Measurements from ENCODE around the gene CSH2. TPM values are rescaled to one million over a fixed set of nuclear protein-coding genes. Genes with fewer than 3 reads are reported as not detected.

Gene CSH2
- total RNA-seq, 1 donor from 2014 or later: not detected

GRCh38 chr17:63834431-63835166 lies 38.9 kb downstream of the CSH2 start:
- peak; percentile 76 to 93 for DNase-seq (ENCODE audit: low read depth in 2 of 2)

- DNase-seq (ENCODE audit: low read depth in 2 of 2): no peak
These were observed 39.6 kb downstream of the CSH2 start for GRCh38 chr17:63833741-63834373.

GRCh38 chr17:63833026-63833740 lies 40.3 kb downstream of the CSH2 start:
- DNase-seq (ENCODE audit: low read depth in 2 of 2): no peak

- DNase-seq (ENCODE audit: low read depth in 2 of 2): no peak
These were observed 41.0 kb downstream of the CSH2 start for GRCh38 chr17:63832455-63832854.

- DNase-seq (ENCODE audit: low read depth in 2 of 2): no peak
These were observed 41.5 kb downstream of the CSH2 start for GRCh38 chr17:63832014-63832413.

DNA sequence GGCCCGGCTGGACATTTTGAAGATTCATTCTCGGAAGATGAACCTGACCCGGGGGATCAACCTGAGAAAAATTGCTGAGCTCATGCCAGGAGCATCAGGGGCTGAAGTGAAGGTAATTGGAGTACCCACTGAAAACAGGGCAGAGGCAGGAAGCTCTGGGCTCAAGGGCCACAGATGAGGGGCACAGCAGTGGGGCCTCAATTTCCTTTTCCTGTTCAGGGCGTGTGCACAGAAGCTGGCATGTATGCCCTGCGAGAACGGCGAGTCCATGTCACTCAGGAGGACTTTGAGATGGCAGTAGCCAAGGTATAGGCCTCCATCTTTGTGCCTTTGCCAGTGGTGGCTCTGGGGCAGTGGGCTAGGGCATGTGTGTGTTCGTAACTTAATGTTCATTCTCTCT lies 42.0 kb downstream of the CSH2 start:
- DNase-seq (ENCODE audit: low read depth in 2 of 2): no peak

DNA sequence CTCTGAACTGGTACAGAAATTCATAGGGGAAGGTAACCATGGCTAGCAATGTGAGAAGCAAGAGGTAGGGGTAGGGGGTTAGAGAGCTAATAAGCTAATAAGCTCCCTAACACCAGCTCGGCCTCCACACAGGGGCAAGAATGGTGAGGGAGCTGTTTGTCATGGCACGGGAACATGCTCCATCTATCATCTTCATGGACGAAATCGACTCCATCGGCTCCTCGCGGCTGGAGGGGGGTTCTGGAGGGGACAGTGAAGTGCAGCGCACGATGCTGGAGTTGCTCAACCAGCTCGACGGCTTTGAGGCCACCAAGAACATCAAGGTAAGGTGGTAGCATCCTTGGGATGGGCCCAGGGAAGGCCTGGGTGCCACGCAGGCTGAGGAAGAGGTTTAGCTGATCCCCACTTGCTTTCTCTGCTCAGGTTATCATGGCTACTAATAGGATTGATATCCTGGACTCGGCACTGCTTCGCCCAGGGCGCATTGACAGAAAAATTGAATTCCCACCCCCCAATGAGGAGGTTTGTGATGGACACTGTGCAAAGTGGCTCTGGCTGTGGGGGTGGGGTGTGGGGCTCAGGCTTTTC lies 42.5 kb downstream of the CSH2 start:
- no peak for DNase-seq (ENCODE audit: low read depth in 2 of 2)

- DNase-seq (ENCODE audit: low read depth in 2 of 2): no peak
These were observed 43.2 kb downstream of the CSH2 start for GRCh38 chr17:63830278-63830677.

GRCh38 chr17:63828936-63829335 lies 44.5 kb downstream of the CSH2 start:
- DNase-seq (ENCODE audit: low read depth in 2 of 2): no peak

GRCh38 chr17:63827801-63828221 lies 45.7 kb downstream of the CSH2 start:
- no peak for DNase-seq (ENCODE audit: low read depth in 2 of 2)

DNA sequence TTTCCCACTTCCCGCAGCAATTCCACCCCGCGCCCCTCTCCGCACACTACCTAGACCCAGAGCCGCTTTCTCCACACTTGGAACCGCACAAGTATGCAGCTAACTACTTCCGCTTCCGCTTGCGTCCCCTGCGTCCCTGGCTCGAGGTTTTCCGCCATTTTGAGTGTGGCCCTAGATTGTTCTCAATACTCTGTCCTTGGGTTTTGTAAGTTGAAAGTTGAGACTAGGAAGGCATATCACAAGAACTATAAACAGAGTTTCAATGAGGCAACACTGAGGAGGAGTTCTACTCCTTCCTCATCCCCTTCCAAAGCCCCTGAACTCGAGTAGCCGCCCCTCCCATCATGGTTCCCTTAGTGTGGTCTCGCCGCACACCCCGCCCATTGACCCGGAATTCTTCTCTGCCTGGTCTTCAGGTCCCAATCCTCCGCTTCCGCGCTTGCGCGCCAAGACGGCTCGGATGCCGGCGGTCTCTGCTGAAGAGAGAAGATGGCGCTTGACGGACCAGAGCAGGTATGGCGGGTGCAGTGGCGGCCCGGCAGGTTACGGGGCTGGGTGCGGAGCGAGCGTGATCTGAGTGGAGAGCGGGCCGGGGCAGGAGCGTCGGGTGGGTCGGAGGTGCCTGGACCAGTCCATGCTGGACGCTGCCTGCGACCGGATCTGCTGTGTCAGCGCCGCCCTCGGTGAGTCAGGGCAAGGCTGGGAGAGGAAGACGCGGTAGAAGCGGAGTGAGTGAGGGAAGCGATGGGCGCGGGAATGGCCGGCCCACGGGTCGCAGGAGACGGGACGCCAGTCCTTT lies 46.3 kb downstream of the CSH2 start, which contains the start of the genes FTSJ3 and PSMC5:
TSS of gene FTSJ3 (minus strand) at position 662 of the 799 bp plus-strand sequence. CDS start 761 bp downstream, outside the sequence.
TSS of gene PSMC5 (plus strand) at position 430 of the 799 bp plus-strand sequence. CDS start at position 490, 60 bp downstream.
- peak; percentile 91 to 97 for DNase-seq (ENCODE audit: low read depth in 2 of 2)

GRCh38 chr17:63826468-63827001 lies 46.9 kb downstream of the CSH2 start:
- peak; percentile 58 to 78 for DNase-seq (ENCODE audit: low read depth in 2 of 2)

DNA sequence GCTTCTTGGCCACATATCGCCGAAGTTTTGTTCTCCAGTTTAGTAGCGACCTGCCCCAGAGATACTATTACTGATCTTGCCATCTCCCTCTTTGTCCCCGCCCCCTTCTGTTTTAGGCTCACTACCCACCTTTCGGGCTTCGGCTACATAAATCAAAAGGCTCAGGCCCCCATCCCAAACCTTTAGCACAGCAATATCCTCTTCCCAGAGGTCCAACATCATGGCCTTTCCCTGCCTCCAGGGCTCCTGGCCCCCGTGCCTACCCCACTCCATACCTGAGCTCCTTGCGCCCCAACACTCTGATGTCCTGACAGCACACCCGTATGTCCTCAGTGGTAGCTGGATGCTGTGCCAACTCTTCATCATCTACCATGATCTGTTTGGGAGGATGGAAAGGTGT lies 49.1 kb downstream of the CSH2 start:
- no peak for DNase-seq (ENCODE audit: low read depth in 2 of 2)

DNA sequence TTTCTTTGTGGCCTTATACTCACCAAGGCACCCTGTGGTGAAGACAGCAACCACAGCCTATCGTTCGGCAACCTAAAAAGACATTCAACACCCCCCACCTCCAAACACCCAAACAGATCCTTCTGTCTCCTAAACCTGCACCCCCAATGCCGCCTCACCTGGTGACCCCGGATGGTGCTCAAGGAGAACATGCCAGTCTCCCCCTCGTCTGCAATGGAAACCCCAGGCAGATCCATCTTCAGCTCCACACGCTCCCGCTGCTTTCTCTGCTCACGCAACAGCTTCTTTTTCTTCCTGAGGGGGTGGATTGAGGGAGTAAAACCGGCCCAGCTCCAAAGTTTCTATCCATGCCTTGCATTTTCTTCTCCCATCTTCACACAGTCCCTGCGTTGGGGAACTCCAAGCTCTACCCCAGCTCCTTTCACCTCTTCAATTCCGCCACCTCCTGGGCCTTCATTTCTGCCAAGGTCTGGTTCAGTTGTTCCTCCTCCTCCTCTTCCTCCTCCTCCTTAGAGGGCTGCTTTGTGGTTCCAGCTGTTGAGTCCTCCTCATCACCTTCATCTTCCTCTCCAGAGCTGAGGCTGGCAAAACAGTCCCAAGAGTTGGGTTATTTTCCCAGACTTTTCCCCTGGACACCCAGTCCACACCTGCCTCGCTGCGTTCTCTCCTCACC lies 49.7 kb downstream of the CSH2 start:
- no peak for DNase-seq (ENCODE audit: low read depth in 2 of 2)

DNA sequence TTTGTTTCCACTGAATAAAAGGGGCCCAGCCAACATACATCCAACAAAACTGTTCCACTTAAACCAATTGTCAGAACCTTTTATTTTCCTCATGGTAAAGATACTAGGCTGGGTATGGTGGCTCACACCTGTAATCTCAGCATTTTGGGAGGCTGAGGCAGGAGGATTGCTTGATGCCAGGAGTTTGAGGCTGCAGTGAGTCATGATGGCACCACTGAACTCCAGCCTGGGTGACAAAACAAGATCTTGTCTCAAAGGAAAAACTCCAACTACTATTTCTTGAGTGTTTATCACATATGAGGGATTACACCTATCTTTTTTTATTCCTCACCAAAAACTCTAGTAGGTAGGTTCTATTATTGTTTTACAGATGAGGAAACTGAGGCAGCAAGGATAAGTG lies 50.9 kb downstream of the CSH2 start:
- DNase-seq (ENCODE audit: low read depth in 2 of 2): no peak

Other genes starting within 250 kb of the CSH2 start
- 15.3 and 18.8 TPM in 2 replicates for gene LIMD2, start 173.6 kb downstream of the CSH2 start, total RNA-seq
- gene STRADA, start 131.9 kb downstream of the CSH2 start, total RNA-seq: 15.3 and 29.0 TPM in 2 replicates
- gene CCDC47, start 100.1 kb downstream of the CSH2 start, total RNA-seq: 59.5 and 91.3 TPM in 2 replicates
- gene DDX42, start 99.5 kb downstream of the CSH2 start, total RNA-seq: 36.6 and 45.2 TPM in 2 replicates
- gene PSMC5, start 46.2 kb downstream of the CSH2 start, total RNA-seq: 59.9 and 70.6 TPM in 2 replicates
- gene FTSJ3, start 46.0 kb downstream of the CSH2 start, total RNA-seq: 51.4 and 59.9 TPM in 2 replicates
- 49.2 and 54.3 TPM in 2 replicates for gene SMARCD2, start 31.0 kb downstream of the CSH2 start, total RNA-seq
- gene GH2, start 8.3 kb upstream of the CSH2 start, total RNA-seq: not detected in 2 replicates
- gene CSH1, start 22.9 kb upstream of the CSH2 start, total RNA-seq: not detected in 2 replicates
- gene CSHL1, start 37.6 kb upstream of the CSH2 start, total RNA-seq: not detected in 2 replicates
- not detected in 2 replicates for gene GH1, start 45.2 kb upstream of the CSH2 start, total RNA-seq
- gene CD79B, start 58.7 kb upstream of the CSH2 start, total RNA-seq: 1.5 TPM in 1 of 2 replicates, not detected in the other
- under 0.01 TPM in 1 of 2 replicates, not detected in the other for gene SCN4A, start 99.2 kb upstream of the CSH2 start, total RNA-seq
- gene PRR29, start 124.7 kb upstream of the CSH2 start, total RNA-seq: 0.44 and 0.60 TPM in 2 replicates
- 257 and 282 TPM in 2 replicates for gene ICAM2, start 147.0 kb upstream of the CSH2 start, total RNA-seq